ENCODE results near the gene GRIK1. TPM values are rescaled to one million over a fixed set of nuclear protein-coding genes. Genes with fewer than 3 reads are reported as not detected.

Gene GRIK1
- polyA plus RNA-seq, 1 donor (not counting 4 experiments of a cell fraction or from before 2014, with no cell fraction given), result not detected

GRCh38 chr21:29582855-29583254 lies 356.9 kb downstream of the GRIK1 start:
- no peak overlapping the region for H3K27ac ChIP-seq (ENCODE audit: control insufficient read depth, insufficient read depth, low read length)
- H3K4me2 ChIP-seq (ENCODE audit: control insufficient read depth, extremely low read depth, insufficient read depth, low read depth, low read length), result no peak overlapping the region
- FAIRE-seq, result no peak
- no peak overlapping the region for H3K9ac ChIP-seq (ENCODE audit: control insufficient read depth, extremely low read depth, insufficient read depth, low read length)
- no peaks in the 10 kb centered on the region for H3K9me3 ChIP-seq (ENCODE audit: control insufficient read depth, low read depth, low read length)
- dilution Hi-C loops (cut with MboI; ENCODE audit: extremely low pct_ligation_motif_present, low sequenced_read_pairs), result no loop called here
- no peaks in the 10 kb centered on the region for H3K36me3 ChIP-seq (ENCODE audit: control insufficient read depth in 2 of 2, extremely low read depth in 1 of 2, insufficient read depth in 2 of 2, low read length in 2 of 2)
- no peaks in the 10 kb centered on the region for H3K4me1 ChIP-seq (ENCODE audit: control insufficient read depth, extremely low read depth, insufficient read depth, low read length)
- TF ChIP-seq CTCF (optimal IDR thresholded peaks at IDR 0.05 in 1 of 3, IDR thresholded peaks at IDR 0.05 in 1 of 3, conservative IDR thresholded peaks at IDR 0.05 in 1 of 3; ENCODE audit: extremely low read depth in 1 of 3, insufficient read depth in 2 of 3, low read length in 3 of 3) (no peak), EZH2 (IDR thresholded peaks at IDR 0.05; ENCODE audit: low read length) (no peak)
- no peak for DNase-seq (ENCODE audit: low read depth, low spot score)
- H3K9me1 ChIP-seq (ENCODE audit: control insufficient read depth, extremely low read depth, insufficient read depth, low read length), result no peaks in the 10 kb centered on the region
- no peaks in the 10 kb centered on the region for H3K27me3 ChIP-seq (ENCODE audit: control insufficient read depth, extremely low read depth, insufficient read depth, low read length)
- H2AFZ ChIP-seq (ENCODE audit: control insufficient read depth, low read length), result no peak overlapping the region
- H3K79me2 ChIP-seq (ENCODE audit: control insufficient read depth, insufficient read depth, low read length), result no peaks in the 10 kb centered on the region
- H4K20me1 ChIP-seq (ENCODE audit: control insufficient read depth, extremely low read depth, insufficient read depth, low read length), result no peaks in the 10 kb centered on the region
- no peak overlapping the region for H3K4me3 ChIP-seq (ENCODE audit: control insufficient read depth in 2 of 3, extremely low read depth in 1 of 3, insufficient read depth in 2 of 3, low read depth in 1 of 3, low read length in 3 of 3)

DNA sequence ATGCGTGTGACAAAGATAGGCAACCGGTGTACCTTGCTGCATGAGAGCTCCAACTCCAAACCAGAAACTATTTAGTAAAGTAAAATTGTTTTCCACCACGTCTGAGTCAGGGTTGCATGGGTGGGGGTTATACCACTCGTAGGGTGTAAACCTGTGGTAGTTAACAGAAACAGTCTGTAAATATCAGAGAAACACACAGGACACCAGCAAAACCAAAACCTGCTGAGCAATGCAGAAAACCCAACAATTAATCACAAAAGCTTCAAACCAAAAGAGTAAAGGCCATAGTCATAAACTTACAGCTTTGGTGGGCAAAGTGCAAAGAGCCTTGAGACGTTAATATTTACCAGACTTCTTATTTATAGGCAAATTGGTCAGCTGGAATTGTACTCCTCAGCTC lies 358.4 kb downstream of the GRIK1 start:
- no peaks in the 10 kb centered on the region for H4K20me1 ChIP-seq (ENCODE audit: control insufficient read depth, extremely low read depth, insufficient read depth, low read length)
- H3K4me1 ChIP-seq (ENCODE audit: control insufficient read depth, extremely low read depth, insufficient read depth, low read length), result no peaks in the 10 kb centered on the region
- H3K36me3 ChIP-seq (ENCODE audit: control insufficient read depth in 2 of 2, extremely low read depth in 1 of 2, insufficient read depth in 2 of 2, low read length in 2 of 2), result no peaks in the 10 kb centered on the region
- DNase-seq (ENCODE audit: low read depth, low spot score), result no peak
- H3K9ac ChIP-seq (ENCODE audit: control insufficient read depth, extremely low read depth, insufficient read depth, low read length), result no peak overlapping the region
- no peaks in the 10 kb centered on the region for H3K9me3 ChIP-seq (ENCODE audit: control insufficient read depth, low read depth, low read length)
- no peaks in the 10 kb centered on the region for H3K9me1 ChIP-seq (ENCODE audit: control insufficient read depth, extremely low read depth, insufficient read depth, low read length)
- no peaks in the 10 kb centered on the region for H3K79me2 ChIP-seq (ENCODE audit: control insufficient read depth, insufficient read depth, low read length)
- no peaks in the 10 kb centered on the region for H3K27me3 ChIP-seq (ENCODE audit: control insufficient read depth, extremely low read depth, insufficient read depth, low read length)
- no peak for FAIRE-seq
- H3K27ac ChIP-seq (ENCODE audit: control insufficient read depth, insufficient read depth, low read length), result no peak overlapping the region
- dilution Hi-C loops (cut with MboI; ENCODE audit: extremely low pct_ligation_motif_present, low sequenced_read_pairs), result no loop called here
- no peak overlapping the region for H3K4me3 ChIP-seq (ENCODE audit: control insufficient read depth in 2 of 3, extremely low read depth in 1 of 3, insufficient read depth in 2 of 3, low read depth in 1 of 3, low read length in 3 of 3)
- H3K4me2 ChIP-seq (ENCODE audit: control insufficient read depth, extremely low read depth, insufficient read depth, low read depth, low read length), result no peak overlapping the region
- TF ChIP-seq EZH2 (IDR thresholded peaks at IDR 0.05; ENCODE audit: low read length), result no peak
- no peak for TF ChIP-seq CTCF (optimal IDR thresholded peaks at IDR 0.05 in 1 of 3, IDR thresholded peaks at IDR 0.05 in 1 of 3, conservative IDR thresholded peaks at IDR 0.05 in 1 of 3; ENCODE audit: extremely low read depth in 1 of 3, insufficient read depth in 2 of 3, low read length in 3 of 3)
- H2AFZ ChIP-seq (ENCODE audit: control insufficient read depth, low read length), result no peak overlapping the region

All from keratinocyte (primary cell).